ENCODE results near the gene KNTC1.
A peak's percentile ranks its signal among the peaks of the same experiment; 100 is the strongest.

Gene KNTC1

GRCh38 chr12:122513660-122514059 lies 13.4 kb upstream of the KNTC1 start:
- no peaks in the 10 kb centered on the region for H3K4me1 ChIP-seq (ENCODE audit: insufficient read depth, low read length)
- H3K27ac ChIP-seq (ENCODE audit: low read depth, low read length): no peak overlapping the region
- no peaks in the 10 kb centered on the region for H3K27me3 ChIP-seq (ENCODE audit: control insufficient read depth in 1 of 2, insufficient read depth in 2 of 2, low read length in 2 of 2)
- no peak overlapping the region for H3K9ac ChIP-seq (ENCODE audit: low read length)
- H3K9me3 ChIP-seq (ENCODE audit: low read length): no peaks in the 10 kb centered on the region
- peaks cover 82% of the 10 kb centered on the region for H3K36me3 ChIP-seq (ENCODE audit: insufficient read depth, low read length)
- no peak overlapping the region for H3K4me3 ChIP-seq (ENCODE audit: low read depth in 1 of 2, low read length in 2 of 2)

DNA sequence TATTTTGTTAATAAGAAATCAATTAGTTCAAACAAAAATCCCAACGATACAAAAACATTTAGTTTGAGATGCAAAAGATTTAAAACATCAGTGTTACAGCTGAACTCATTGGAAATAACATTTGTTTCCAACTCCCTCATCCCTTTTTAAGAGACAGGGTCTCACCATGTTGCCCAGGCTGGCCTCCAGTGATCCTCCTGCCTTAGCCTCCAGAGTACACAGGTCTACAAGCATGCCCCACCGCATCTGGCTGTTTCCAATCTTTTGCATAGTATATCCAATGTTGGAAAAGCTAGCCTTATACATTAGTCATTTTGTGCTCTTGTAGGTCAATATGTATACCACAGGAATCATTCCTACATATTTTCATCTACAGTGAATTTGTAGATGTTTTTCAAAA lies 11.8 kb upstream of the KNTC1 start:
- H3K9me3 ChIP-seq (ENCODE audit: low read length): no peaks in the 10 kb centered on the region
- no peak overlapping the region for H3K9ac ChIP-seq (ENCODE audit: low read length)
- H3K36me3 ChIP-seq (ENCODE audit: insufficient read depth, low read length): peaks cover 80% of the 10 kb centered on the region
- no peaks in the 10 kb centered on the region for H3K27me3 ChIP-seq (ENCODE audit: control insufficient read depth in 1 of 2, insufficient read depth in 2 of 2, low read length in 2 of 2)
- no peak overlapping the region for H3K4me3 ChIP-seq (ENCODE audit: low read depth in 1 of 2, low read length in 2 of 2)
- no peak overlapping the region for H3K27ac ChIP-seq (ENCODE audit: low read depth, low read length)
- no peaks in the 10 kb centered on the region for H3K4me1 ChIP-seq (ENCODE audit: insufficient read depth, low read length)

- Histone ChIP-seq H3K4me3 (ENCODE audit: low read depth in 1 of 2, low read length in 2 of 2) (no peak overlapping the region), H3K27ac (ENCODE audit: low read depth, low read length) (no peak overlapping the region), H3K27me3 (ENCODE audit: control insufficient read depth in 1 of 2, insufficient read depth in 2 of 2, low read length in 2 of 2) (no peaks in the 10 kb centered on the region), H3K9ac (ENCODE audit: low read length) (no peak overlapping the region), H3K4me1 (ENCODE audit: insufficient read depth, low read length) (peaks cover under 1% of the 10 kb centered on the region), H3K36me3 (ENCODE audit: insufficient read depth, low read length) (peaks cover 89% of the 10 kb centered on the region), H3K9me3 (ENCODE audit: low read length) (no peaks in the 10 kb centered on the region)
Measured at GRCh38 chr12:122516544-122517361, 10.3 kb upstream of the KNTC1 start.

DNA sequence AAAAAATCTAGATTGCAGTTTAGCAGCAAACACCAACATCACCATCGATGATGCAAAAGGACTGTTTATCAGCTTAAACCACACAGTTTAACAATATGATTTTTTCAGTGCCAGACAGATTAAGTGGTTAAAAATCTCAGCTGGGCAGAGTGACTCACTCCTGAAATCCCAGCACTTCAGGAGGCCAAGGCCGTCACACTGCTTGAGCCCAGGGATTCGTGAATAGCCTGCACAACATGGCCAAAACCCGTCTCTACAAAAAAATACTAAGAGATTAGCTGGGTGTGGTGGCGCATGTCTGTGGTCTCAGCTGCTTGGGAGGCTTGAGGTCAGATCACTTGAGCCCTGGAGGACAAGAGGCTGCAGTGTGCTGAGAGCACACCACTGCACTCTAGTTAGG lies 9.2 kb upstream of the KNTC1 start:
- Histone ChIP-seq H3K27me3 (ENCODE audit: control insufficient read depth in 1 of 2, insufficient read depth in 2 of 2, low read length in 2 of 2) (no peaks in the 10 kb centered on the region), H3K4me3 (ENCODE audit: low read depth in 1 of 2, low read length in 2 of 2) (no peak overlapping the region), H3K4me1 (ENCODE audit: insufficient read depth, low read length) (peaks cover 10% of the 10 kb centered on the region), H3K9ac (ENCODE audit: low read length) (no peak overlapping the region), H3K36me3 (ENCODE audit: insufficient read depth, low read length) (peaks cover 86% of the 10 kb centered on the region), H3K27ac (ENCODE audit: low read depth, low read length) (no peak overlapping the region), H3K9me3 (ENCODE audit: low read length) (no peaks in the 10 kb centered on the region)

DNA sequence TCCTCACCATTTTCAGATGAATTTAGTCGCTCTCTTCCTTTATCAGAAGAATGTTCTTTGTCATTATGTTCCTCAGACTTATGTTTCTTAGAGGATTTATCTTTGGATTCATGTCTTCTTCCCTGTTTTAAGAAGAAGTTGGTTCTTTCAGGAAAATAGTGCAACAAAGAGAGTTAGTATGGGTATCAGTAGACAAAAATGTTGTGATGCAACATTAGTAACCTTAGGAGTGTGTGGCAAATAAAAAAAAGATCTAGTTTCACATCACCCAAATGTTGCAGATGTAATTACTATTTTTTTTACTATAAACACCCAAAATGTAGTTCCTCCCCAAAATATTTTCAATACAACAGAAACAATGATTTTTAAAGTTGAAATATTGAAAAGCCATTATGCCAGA lies 8.1 kb upstream of the KNTC1 start:
- Histone ChIP-seq H3K36me3 (ENCODE audit: insufficient read depth, low read length) (peaks cover 79% of the 10 kb centered on the region), H3K4me3 (ENCODE audit: low read depth in 1 of 2, low read length in 2 of 2) (no peak overlapping the region), H3K27ac (ENCODE audit: low read depth, low read length) (no peak overlapping the region), H3K9me3 (ENCODE audit: low read length) (no peaks in the 10 kb centered on the region), H3K4me1 (ENCODE audit: insufficient read depth, low read length) (peaks cover 20% of the 10 kb centered on the region), H3K9ac (ENCODE audit: low read length) (no peak overlapping the region), H3K27me3 (ENCODE audit: control insufficient read depth in 1 of 2, insufficient read depth in 2 of 2, low read length in 2 of 2) (no peaks in the 10 kb centered on the region)

GRCh38 chr12:122519418-122519817 lies 7.6 kb upstream of the KNTC1 start:
- Histone ChIP-seq H3K36me3 (ENCODE audit: insufficient read depth, low read length) (peaks cover 75% of the 10 kb centered on the region), H3K4me3 (ENCODE audit: low read depth in 1 of 2, low read length in 2 of 2) (no peak overlapping the region), H3K4me1 (ENCODE audit: insufficient read depth, low read length) (peaks cover 25% of the 10 kb centered on the region), H3K9ac (ENCODE audit: low read length) (no peak overlapping the region), H3K9me3 (ENCODE audit: low read length) (no peaks in the 10 kb centered on the region), H3K27ac (ENCODE audit: low read depth, low read length) (no peak overlapping the region), H3K27me3 (ENCODE audit: control insufficient read depth in 1 of 2, insufficient read depth in 2 of 2, low read length in 2 of 2) (no peaks in the 10 kb centered on the region)

GRCh38 chr12:122520676-122521075 lies 6.4 kb upstream of the KNTC1 start:
- H3K9me3 ChIP-seq (ENCODE audit: low read length): no peaks in the 10 kb centered on the region
- H3K36me3 ChIP-seq (ENCODE audit: insufficient read depth, low read length): peaks cover 67% of the 10 kb centered on the region
- no peaks in the 10 kb centered on the region for H3K27me3 ChIP-seq (ENCODE audit: control insufficient read depth in 1 of 2, insufficient read depth in 2 of 2, low read length in 2 of 2)
- peaks cover 29% of the 10 kb centered on the region for H3K4me1 ChIP-seq (ENCODE audit: insufficient read depth, low read length)
- H3K9ac ChIP-seq (ENCODE audit: low read length): no peak overlapping the region
- H3K27ac ChIP-seq (ENCODE audit: low read depth, low read length): no peak overlapping the region
- no peak overlapping the region for H3K4me3 ChIP-seq (ENCODE audit: low read depth in 1 of 2, low read length in 2 of 2)

GRCh38 chr12:122523280-122523679 lies 3.8 kb upstream of the KNTC1 start:
- no peak overlapping the region for H3K9ac ChIP-seq (ENCODE audit: low read length)
- H3K4me3 ChIP-seq (ENCODE audit: low read depth in 1 of 2, low read length in 2 of 2): peak overlapping the region in 1 of 2 donors; percentile 32
- no peaks in the 10 kb centered on the region for H3K9me3 ChIP-seq (ENCODE audit: low read length)
- H3K4me1 ChIP-seq (ENCODE audit: insufficient read depth, low read length): peaks cover 40% of the 10 kb centered on the region
- peaks cover 42% of the 10 kb centered on the region for H3K36me3 ChIP-seq (ENCODE audit: insufficient read depth, low read length)
- H3K27me3 ChIP-seq (ENCODE audit: control insufficient read depth in 1 of 2, insufficient read depth in 2 of 2, low read length in 2 of 2): no peaks in the 10 kb centered on the region
- no peak overlapping the region for H3K27ac ChIP-seq (ENCODE audit: low read depth, low read length)

- H3K27ac ChIP-seq (ENCODE audit: low read depth, low read length): peak overlapping the region; percentile 6
- H3K9ac ChIP-seq (ENCODE audit: low read length): peak overlapping the region; percentile 4
Measured at GRCh38 chr12:122523846-122524718, 3.0 kb upstream of the KNTC1 start.

GRCh38 chr12:122527478-122527944 lies 462 bp downstream of the KNTC1 start:
- Histone ChIP-seq H3K4me1 (ENCODE audit: insufficient read depth, low read length) (peaks cover 32% of the 10 kb centered on the region), H3K27ac (ENCODE audit: low read depth, low read length) (no peak overlapping the region), H3K9me3 (ENCODE audit: low read length) (no peaks in the 10 kb centered on the region), H3K4me3 (ENCODE audit: low read depth in 1 of 2, low read length in 2 of 2) (peak overlapping the region; percentile 48 to 99), H3K36me3 (ENCODE audit: insufficient read depth, low read length) (peaks cover 4% of the 10 kb centered on the region), H3K27me3 (ENCODE audit: control insufficient read depth in 1 of 2, insufficient read depth in 2 of 2, low read length in 2 of 2) (no peaks in the 10 kb centered on the region), H3K9ac (ENCODE audit: low read length) (no peak overlapping the region)

More at GRCh38 chr12:122523846-122524718, 3.0 kb upstream of the KNTC1 start:
- Histone ChIP-seq H3K36me3 (ENCODE audit: insufficient read depth, low read length) (peaks cover 34% of the 10 kb centered on the region), H3K4me3 (ENCODE audit: low read depth in 1 of 2, low read length in 2 of 2) (peak overlapping the region in 1 of 2 donors; percentile 99), H3K4me1 (ENCODE audit: insufficient read depth, low read length) (peaks cover 40% of the 10 kb centered on the region), H3K27me3 (ENCODE audit: control insufficient read depth in 1 of 2, insufficient read depth in 2 of 2, low read length in 2 of 2) (no peaks in the 10 kb centered on the region), H3K9me3 (ENCODE audit: low read length) (no peaks in the 10 kb centered on the region)

DNA sequence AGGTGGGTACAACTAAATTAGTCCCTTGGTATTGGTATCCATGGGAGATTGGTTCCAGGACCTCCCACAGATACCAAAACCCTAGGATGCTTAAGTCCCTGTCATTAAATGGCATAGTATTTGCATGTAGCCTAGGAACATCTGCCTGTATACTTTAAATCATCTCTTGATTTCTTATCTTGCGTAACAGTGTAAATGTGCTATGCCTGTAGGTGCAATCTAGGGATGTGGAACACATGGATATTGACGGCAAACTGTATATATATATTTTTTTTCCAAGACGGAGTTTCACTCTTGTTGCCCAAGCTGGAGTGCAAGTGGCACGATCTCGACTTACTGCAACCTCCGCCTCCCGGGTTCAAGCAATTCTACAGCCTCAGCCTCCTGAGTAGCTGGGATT lies 1.5 kb downstream of the KNTC1 start:
- H3K4me3 ChIP-seq (ENCODE audit: low read depth in 1 of 2, low read length in 2 of 2): no peak overlapping the region
- no peak overlapping the region for H3K27ac ChIP-seq (ENCODE audit: low read depth, low read length)
- no peaks in the 10 kb centered on the region for H3K27me3 ChIP-seq (ENCODE audit: control insufficient read depth in 1 of 2, insufficient read depth in 2 of 2, low read length in 2 of 2)
- peaks cover 23% of the 10 kb centered on the region for H3K4me1 ChIP-seq (ENCODE audit: insufficient read depth, low read length)
- H3K9me3 ChIP-seq (ENCODE audit: low read length): no peaks in the 10 kb centered on the region
- no peak overlapping the region for H3K9ac ChIP-seq (ENCODE audit: low read length)
- H3K36me3 ChIP-seq (ENCODE audit: insufficient read depth, low read length): peaks cover 4% of the 10 kb centered on the region
